ENCODE data around the gene BACH2.

BACH2 gene

GRCh38 chr6:89956182-89956581 is 340.5 kb downstream of the BACH2 start:
- Histone ChIP-seq H2AFZ (ENCODE audit: low read depth, low read length) (no peak overlapping the region), H3K9me3 (ENCODE audit: control insufficient read depth, low read length) (no peaks in the 10 kb centered on the region), H3K27ac (ENCODE audit: low read length, poor library complexity, severe bottlenecking) (no peak overlapping the region), H2BK120ac (ENCODE audit: low read depth, low read length) (no peak overlapping the region), H3K4me3 (ENCODE audit: insufficient read depth in 1 of 2, low read depth in 1 of 2, low read length in 2 of 2) (no peak overlapping the region), H2BK5ac (ENCODE audit: low read depth, low read length, poor library complexity, severe bottlenecking) (no peak overlapping the region), H3K18ac (ENCODE audit: low read depth in 1 of 2, low read length in 2 of 2) (no peak overlapping the region), H3K36me3 (ENCODE audit: control insufficient read depth in 1 of 2, insufficient read depth in 2 of 2, low read depth in 1 of 2, low read length in 2 of 2) (no peaks in the 10 kb centered on the region), H3K9ac (ENCODE audit: low read length) (no peak overlapping the region), H4K91ac (ENCODE audit: low read length) (no peak overlapping the region), H3K14ac (ENCODE audit: low read length in 2 of 2) (no peak overlapping the region), H4K8ac (ENCODE audit: low read length) (no peak overlapping the region), H2AK5ac (ENCODE audit: low read length, severe bottlenecking) (no peak overlapping the region), H2BK15ac (ENCODE audit: low read depth, poor library complexity, severe bottlenecking) (no peak overlapping the region), H3K79me1 (replicated peaks; ENCODE audit: low read length, poor library complexity, severe bottlenecking) (no peaks in the 10 kb centered on the region), H3K4ac (ENCODE audit: low read depth in 1 of 2, low read length in 2 of 2) (no peak overlapping the region), H3K4me1 (ENCODE audit: control insufficient read depth, insufficient read depth, low read depth, low read length) (peaks cover 4% of the 10 kb centered on the region), H2BK12ac (ENCODE audit: low read length in 2 of 2) (no peak overlapping the region), H3K4me2 (ENCODE audit: low read length, poor library complexity, severe bottlenecking) (no peak overlapping the region), H3K23ac (ENCODE audit: low read length in 2 of 2) (peak overlapping the region in 1 of 2 experiments; percentile 19), H3K27me3 (ENCODE audit: control insufficient read depth in 1 of 2, insufficient read depth in 1 of 2, low read length in 2 of 2) (no peaks in the 10 kb centered on the region)
- no peak for DNase-seq
- WGBS, result 93% methylated on average over 3 of the region's 4 CpGs

- H2BK12ac ChIP-seq (ENCODE audit: low read length in 2 of 2), result no peak overlapping the region
- peaks cover 4% of the 10 kb centered on the region for H3K4me1 ChIP-seq (ENCODE audit: control insufficient read depth, insufficient read depth, low read depth, low read length)
- 81% methylated on average over 5 of the region's 5 CpGs for WGBS
- no peak overlapping the region for H3K23ac ChIP-seq (ENCODE audit: low read length in 2 of 2)
- no peak overlapping the region for H2AFZ ChIP-seq (ENCODE audit: low read depth, low read length)
- no peaks in the 10 kb centered on the region for H3K79me1 ChIP-seq (replicated peaks; ENCODE audit: low read length, poor library complexity, severe bottlenecking)
- no peak overlapping the region for H3K4ac ChIP-seq (ENCODE audit: low read depth in 1 of 2, low read length in 2 of 2)
- H3K4me2 ChIP-seq (ENCODE audit: low read length, poor library complexity, severe bottlenecking), result no peak overlapping the region
- no peak overlapping the region for H3K14ac ChIP-seq (ENCODE audit: low read length in 2 of 2)
- no peak overlapping the region for H2BK5ac ChIP-seq (ENCODE audit: low read depth, low read length, poor library complexity, severe bottlenecking)
- no peak overlapping the region for H4K8ac ChIP-seq (ENCODE audit: low read length)
- DNase-seq, result no peak
- H3K36me3 ChIP-seq (ENCODE audit: control insufficient read depth in 1 of 2, insufficient read depth in 2 of 2, low read depth in 1 of 2, low read length in 2 of 2), result no peaks in the 10 kb centered on the region
- no peak overlapping the region for H3K18ac ChIP-seq (ENCODE audit: low read depth in 1 of 2, low read length in 2 of 2)
- no peak overlapping the region for H4K91ac ChIP-seq (ENCODE audit: low read length)
- H2BK15ac ChIP-seq (ENCODE audit: low read depth, poor library complexity, severe bottlenecking), result no peak overlapping the region
- no peaks in the 10 kb centered on the region for H3K27me3 ChIP-seq (ENCODE audit: control insufficient read depth in 1 of 2, insufficient read depth in 1 of 2, low read length in 2 of 2)
- no peaks in the 10 kb centered on the region for H3K9me3 ChIP-seq (ENCODE audit: control insufficient read depth, low read length)
- no peak overlapping the region for H3K27ac ChIP-seq (ENCODE audit: low read length, poor library complexity, severe bottlenecking)
- no peak overlapping the region for H3K9ac ChIP-seq (ENCODE audit: low read length)
- H2BK120ac ChIP-seq (ENCODE audit: low read depth, low read length), result no peak overlapping the region
- no peak overlapping the region for H3K4me3 ChIP-seq (ENCODE audit: insufficient read depth in 1 of 2, low read depth in 1 of 2, low read length in 2 of 2)
- H2AK5ac ChIP-seq (ENCODE audit: low read length, severe bottlenecking), result no peak overlapping the region
These were observed 341.3 kb downstream of the BACH2 start for GRCh38 chr6:89955364-89955763.

GRCh38 chr6:89954721-89955148 is 341.9 kb downstream of the BACH2 start:
- H3K79me1 ChIP-seq (replicated peaks; ENCODE audit: low read length, poor library complexity, severe bottlenecking), result no peaks in the 10 kb centered on the region
- H3K27ac ChIP-seq (ENCODE audit: low read length, poor library complexity, severe bottlenecking), result no peak overlapping the region
- H2AFZ ChIP-seq (ENCODE audit: low read depth, low read length), result no peak overlapping the region
- no peak overlapping the region for H2BK15ac ChIP-seq (ENCODE audit: low read depth, poor library complexity, severe bottlenecking)
- no peak overlapping the region for H3K4me2 ChIP-seq (ENCODE audit: low read length, poor library complexity, severe bottlenecking)
- no peak overlapping the region for H2AK5ac ChIP-seq (ENCODE audit: low read length, severe bottlenecking)
- H3K36me3 ChIP-seq (ENCODE audit: control insufficient read depth in 1 of 2, insufficient read depth in 2 of 2, low read depth in 1 of 2, low read length in 2 of 2), result no peaks in the 10 kb centered on the region
- H2BK12ac ChIP-seq (ENCODE audit: low read length in 2 of 2), result no peak overlapping the region
- 57% methylated on average over 1 of the region's 1 CpG for WGBS
- no peak overlapping the region for H3K23ac ChIP-seq (ENCODE audit: low read length in 2 of 2)
- H3K27me3 ChIP-seq (ENCODE audit: control insufficient read depth in 1 of 2, insufficient read depth in 1 of 2, low read length in 2 of 2), result no peaks in the 10 kb centered on the region
- H2BK120ac ChIP-seq (ENCODE audit: low read depth, low read length), result no peak overlapping the region
- H3K14ac ChIP-seq (ENCODE audit: low read length in 2 of 2), result no peak overlapping the region
- H2BK5ac ChIP-seq (ENCODE audit: low read depth, low read length, poor library complexity, severe bottlenecking), result no peak overlapping the region
- no peak overlapping the region for H4K8ac ChIP-seq (ENCODE audit: low read length)
- peak; percentile 18 for DNase-seq
- H3K18ac ChIP-seq (ENCODE audit: low read depth in 1 of 2, low read length in 2 of 2), result no peak overlapping the region
- H3K4me3 ChIP-seq (ENCODE audit: insufficient read depth in 1 of 2, low read depth in 1 of 2, low read length in 2 of 2), result no peak overlapping the region
- no peaks in the 10 kb centered on the region for H3K9me3 ChIP-seq (ENCODE audit: control insufficient read depth, low read length)
- H4K91ac ChIP-seq (ENCODE audit: low read length), result no peak overlapping the region
- no peak overlapping the region for H3K4ac ChIP-seq (ENCODE audit: low read depth in 1 of 2, low read length in 2 of 2)
- H3K4me1 ChIP-seq (ENCODE audit: control insufficient read depth, insufficient read depth, low read depth, low read length), result peaks cover 4% of the 10 kb centered on the region
- H3K9ac ChIP-seq (ENCODE audit: low read length), result no peak overlapping the region

GRCh38 chr6:89952686-89953085 is 344.0 kb downstream of the BACH2 start:
- Histone ChIP-seq H2BK120ac (ENCODE audit: low read depth, low read length) (no peak overlapping the region), H2AFZ (ENCODE audit: low read depth, low read length) (no peak overlapping the region)

More at GRCh38 chr6:89952686-89953085, 344.0 kb downstream of the BACH2 start:
- 93% methylated on average over 2 of the region's 4 CpGs for WGBS
- Histone ChIP-seq H2BK12ac (ENCODE audit: low read length in 2 of 2) (no peak overlapping the region), H2BK15ac (ENCODE audit: low read depth, poor library complexity, severe bottlenecking) (no peak overlapping the region), H2AK5ac (ENCODE audit: low read length, severe bottlenecking) (no peak overlapping the region), H3K4me1 (ENCODE audit: control insufficient read depth, insufficient read depth, low read depth, low read length) (peaks cover 4% of the 10 kb centered on the region), H3K23ac (ENCODE audit: low read length in 2 of 2) (no peak overlapping the region), H3K27ac (ENCODE audit: low read length, poor library complexity, severe bottlenecking) (no peak overlapping the region), H3K9ac (ENCODE audit: low read length) (no peak overlapping the region), H3K36me3 (ENCODE audit: control insufficient read depth in 1 of 2, insufficient read depth in 2 of 2, low read depth in 1 of 2, low read length in 2 of 2) (no peaks in the 10 kb centered on the region), H4K8ac (ENCODE audit: low read length) (no peak overlapping the region), H3K79me1 (replicated peaks; ENCODE audit: low read length, poor library complexity, severe bottlenecking) (no peaks in the 10 kb centered on the region), H3K9me3 (ENCODE audit: control insufficient read depth, low read length) (no peaks in the 10 kb centered on the region), H3K14ac (ENCODE audit: low read length in 2 of 2) (no peak overlapping the region), H3K27me3 (ENCODE audit: control insufficient read depth in 1 of 2, insufficient read depth in 1 of 2, low read length in 2 of 2) (no peaks in the 10 kb centered on the region), H4K91ac (ENCODE audit: low read length) (no peak overlapping the region), H3K4ac (ENCODE audit: low read depth in 1 of 2, low read length in 2 of 2) (no peak overlapping the region), H3K4me2 (ENCODE audit: low read length, poor library complexity, severe bottlenecking) (no peak overlapping the region), H3K18ac (ENCODE audit: low read depth in 1 of 2, low read length in 2 of 2) (no peak overlapping the region), H3K4me3 (ENCODE audit: insufficient read depth in 1 of 2, low read depth in 1 of 2, low read length in 2 of 2) (no peak overlapping the region), H2BK5ac (ENCODE audit: low read depth, low read length, poor library complexity, severe bottlenecking) (no peak overlapping the region)
- DNase-seq, result peak; percentile 21
